ENCODE results near the gene VTI1A.
"Not testable (repeated sequence)": the region's sequence is repeated elsewhere in the genome, so short reads cannot be mapped to it uniquely, and the experiment has no call there.

The VTI1A gene

DNA sequence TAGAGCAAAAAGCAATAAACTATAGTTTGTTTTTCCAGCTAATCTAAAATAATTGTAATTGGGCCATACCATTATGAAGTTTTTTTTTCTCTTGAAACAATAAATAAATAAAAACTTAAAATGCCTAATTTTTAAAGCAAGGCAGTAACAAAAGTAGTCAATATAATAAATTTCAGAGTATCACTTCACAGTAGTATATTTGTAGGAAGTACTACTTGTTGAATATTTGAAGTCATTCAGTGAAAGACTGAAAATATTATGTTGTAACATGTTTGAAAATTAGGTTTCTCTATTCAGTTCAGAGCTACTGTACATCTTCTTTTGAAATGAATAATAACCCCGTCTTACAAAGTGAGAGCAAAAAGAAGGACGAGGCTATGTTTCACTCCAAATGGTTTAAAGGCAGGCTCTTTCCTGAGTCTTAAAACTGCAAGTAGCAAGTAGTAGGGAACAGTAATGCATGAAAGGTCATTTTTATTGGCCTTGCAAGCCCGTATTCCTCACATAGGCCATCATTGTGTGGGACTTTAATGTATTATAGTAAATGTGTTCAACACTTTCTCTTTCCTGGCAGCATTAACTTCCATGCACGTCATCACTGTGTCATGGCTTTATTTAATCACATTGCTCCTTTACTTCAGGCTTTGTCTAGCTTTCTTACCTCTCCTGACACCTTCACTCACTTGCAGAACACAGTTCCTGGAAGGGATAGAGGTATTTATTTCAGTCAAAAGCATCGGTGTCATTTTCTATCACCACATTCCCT lies 141.4 kb downstream of the VTI1A start:
- DNase-seq, result no peak

DNA sequence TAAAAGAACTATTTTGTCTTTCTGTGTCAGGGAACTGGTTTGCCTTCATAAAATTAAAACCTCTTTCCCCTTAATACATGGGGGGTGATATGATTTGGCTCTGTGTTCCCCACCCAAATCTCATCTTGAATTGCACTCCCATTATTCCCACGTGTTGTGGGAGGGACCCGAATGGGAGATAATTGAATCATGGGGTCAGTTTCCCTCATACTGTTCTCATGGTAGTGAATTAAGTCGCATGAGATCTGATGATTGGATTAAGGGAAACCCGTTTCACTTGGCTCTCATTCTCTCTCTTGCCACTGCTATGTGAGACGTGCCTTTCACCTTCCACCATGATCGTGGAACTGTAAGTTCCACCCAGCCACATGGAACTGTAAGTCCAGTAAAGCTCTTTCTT lies 142.1 kb downstream of the VTI1A start:
- no peak for DNase-seq

DNA sequence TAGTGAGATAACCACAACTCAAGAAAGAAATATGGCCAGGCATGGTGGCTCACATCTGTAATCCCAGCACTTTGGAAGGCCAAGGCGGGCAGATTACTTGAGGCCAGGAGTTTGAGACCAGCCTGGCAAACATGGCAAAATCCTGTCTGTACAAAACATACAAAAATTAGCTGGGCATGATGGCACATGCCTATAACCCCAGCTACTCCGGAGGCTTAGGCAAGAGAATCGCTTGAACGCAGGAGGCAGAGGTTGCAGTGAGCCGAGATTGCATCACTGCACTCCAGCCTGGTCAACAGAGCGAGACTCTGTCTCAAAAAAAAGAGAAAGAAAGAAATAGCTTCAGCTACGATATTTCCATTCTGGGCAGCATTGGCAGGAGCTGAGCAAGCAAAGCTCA lies 143.8 kb downstream of the VTI1A start:
- DNase-seq, result not testable (repeated sequence)

DNA sequence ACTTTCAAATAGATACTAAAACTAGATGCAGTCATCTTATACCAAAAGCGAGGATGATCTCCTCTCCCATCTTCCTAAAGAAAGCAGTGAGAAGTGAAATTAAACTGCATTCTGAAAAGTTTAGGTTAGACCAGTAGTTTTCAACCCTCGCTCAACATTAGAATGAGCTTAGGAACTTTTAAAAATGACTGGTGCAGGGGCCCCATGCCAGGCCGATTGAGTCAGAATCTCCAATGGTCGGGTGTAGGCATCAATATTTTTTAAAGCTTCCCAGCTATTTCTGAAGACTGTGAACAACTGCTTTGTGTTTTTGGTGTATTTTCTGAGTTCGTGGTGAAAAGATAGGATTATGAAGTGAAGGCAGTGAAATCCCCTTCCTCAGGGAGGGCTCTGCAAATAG lies 146.0 kb downstream of the VTI1A start:
- DNase-seq, result no peak

DNA sequence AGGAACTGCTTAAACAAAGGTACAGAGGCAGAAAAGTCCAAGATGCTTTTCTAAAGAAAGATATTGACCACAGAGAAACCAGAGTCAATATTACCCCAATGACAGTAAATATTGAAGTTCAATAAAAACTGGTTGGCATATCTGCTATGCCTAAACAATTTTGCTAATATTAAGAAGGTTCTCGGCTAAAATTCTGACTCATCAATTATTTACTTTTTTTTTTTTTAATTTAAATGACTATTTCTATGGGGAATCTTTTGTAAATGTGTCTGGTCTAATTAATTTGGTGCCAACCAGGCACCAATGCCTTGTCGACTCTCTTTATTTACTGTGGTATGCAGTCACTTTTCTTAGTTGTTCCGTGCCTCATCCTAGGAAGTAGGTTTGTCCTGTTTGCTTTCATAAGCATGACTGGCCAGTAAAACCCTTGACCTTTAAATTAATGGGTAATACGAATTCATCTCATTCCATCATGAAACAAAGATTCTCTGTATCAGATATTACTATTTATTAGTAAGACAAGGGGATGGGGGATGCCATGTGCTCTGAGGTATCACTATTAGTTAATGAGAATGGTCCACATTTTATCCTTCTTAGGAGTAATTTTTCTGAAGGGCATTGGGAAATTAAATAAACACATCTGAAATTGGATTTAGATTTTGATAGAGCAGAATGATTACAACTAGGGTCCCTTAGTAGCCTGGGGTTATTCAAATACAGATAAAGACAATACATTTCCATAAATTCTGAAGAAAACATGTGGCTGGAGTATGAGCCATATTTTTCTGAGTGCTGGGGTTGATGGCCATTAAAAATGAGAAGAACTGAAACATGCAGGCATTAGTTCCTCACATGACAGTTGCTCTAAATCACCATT lies 154.4 kb downstream of the VTI1A start:
- no peak for DNase-seq

DNA sequence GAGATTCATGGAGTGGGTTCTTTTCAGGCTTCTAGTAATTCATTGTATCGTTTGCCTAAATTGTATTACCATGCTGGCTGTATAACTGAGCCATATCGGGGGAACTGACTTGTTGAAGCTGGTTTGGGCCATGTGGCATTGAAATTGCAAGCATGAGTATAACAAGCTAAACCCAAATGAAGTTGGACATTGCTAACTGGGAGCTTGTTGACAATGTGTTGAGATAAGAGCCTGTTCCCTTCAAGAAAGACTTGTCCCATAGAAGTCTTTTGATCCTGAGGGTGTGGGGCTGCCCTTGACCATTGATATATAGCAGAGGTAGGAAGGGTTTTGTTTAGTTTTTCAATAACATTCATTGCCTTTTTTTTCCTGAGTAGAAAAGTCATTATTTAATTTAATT lies 156.0 kb downstream of the VTI1A start:
- no peak for DNase-seq

DNA sequence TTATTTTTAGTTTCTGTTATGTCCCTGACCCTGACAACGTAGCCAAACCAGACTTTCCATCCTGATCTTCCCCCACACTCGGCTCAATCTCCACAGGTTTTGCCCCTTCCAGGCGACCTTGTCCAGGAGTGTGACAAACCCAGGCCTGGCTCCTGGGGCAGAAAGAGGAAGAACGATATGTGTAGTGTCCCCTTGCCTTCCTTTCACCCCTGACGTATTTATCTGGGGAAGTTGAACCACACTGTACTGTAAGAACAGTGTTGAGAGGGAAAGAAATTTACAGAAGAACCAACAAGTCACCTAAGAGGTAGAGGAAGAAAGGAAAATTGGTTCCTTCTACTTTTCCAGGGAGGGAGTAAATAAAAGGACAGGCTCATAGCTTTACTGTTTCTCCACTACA lies 158.0 kb downstream of the VTI1A start:
- DNase-seq, result no peak

DNA sequence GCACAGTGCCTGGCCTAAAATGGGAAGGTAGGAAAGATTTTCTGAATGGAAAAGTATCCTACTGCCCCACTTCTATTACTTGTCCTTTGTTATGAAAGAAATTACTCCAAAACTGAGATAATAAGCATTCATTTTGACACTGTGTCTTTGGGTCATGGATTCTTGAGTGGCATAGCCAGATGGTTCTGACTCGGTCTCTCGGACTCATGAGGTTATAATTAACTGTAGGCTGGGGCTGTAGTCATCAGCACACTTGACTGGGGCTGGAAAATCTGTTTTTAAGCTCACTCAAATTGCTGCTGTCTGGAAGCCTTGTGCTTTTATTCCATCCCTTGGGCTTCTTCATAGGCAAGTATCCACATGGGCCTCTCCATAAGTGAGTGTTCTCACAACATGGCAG lies 160.5 kb downstream of the VTI1A start:
- no peak for DNase-seq

DNA sequence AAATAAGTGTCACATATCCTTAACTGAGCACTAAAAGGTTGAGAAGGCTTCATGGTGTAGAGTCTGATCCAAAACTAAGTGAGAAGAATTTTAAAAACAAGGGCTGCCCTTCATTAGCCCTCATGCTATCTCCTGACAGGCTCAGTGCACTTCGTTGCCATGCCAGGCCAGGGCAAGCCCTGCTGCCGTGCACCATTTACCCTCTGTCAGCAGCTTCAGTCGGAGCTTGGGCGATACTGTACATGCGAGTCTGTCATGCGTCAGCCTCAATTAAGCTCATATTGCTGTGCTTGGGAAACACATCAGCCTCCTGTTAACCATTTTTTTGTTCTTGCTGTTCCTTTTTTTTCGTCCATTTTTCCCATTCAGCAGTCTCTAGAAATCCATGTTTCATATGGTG lies 166.6 kb downstream of the VTI1A start:
- DNase-seq, result no peak

DNA sequence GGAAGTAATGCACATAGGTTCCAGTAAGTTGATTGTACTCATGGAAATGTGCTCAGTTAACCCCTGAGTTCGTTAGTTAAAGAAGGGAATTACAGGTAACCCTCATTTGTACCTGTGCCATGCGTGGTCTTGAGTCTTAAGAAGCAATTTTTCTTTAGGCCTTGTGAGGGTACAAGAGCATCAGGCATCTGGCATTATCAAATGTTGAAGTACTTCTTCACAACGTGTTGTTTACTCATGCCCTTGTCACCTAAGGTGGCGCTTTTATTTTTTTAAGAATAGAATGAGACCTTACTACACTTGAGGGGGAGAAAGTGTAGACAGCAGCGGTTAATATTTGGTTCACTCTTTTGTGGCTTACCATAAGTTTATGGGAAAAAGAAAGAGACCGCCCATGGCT lies 167.1 kb downstream of the VTI1A start:
- no peak for DNase-seq

DNA sequence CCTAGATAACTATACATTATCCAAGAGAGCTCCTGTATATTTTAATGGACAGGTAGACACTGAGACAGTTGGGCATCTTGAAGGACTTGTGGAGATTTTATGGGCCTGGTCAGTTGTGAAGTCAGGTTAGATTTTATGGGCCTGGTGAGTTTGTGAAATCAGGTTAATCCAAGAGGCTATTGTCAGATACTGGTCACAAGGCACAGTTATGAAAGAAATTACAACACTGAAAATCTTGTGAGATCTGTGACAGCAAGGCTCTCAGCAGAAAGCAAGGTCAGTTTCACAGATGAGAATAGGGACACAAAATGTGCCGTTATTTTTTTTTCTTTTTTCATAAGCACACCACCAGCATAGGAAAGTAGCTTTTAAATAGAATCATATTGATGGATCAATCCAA lies 167.6 kb downstream of the VTI1A start:
- DNase-seq, result no peak

DNA sequence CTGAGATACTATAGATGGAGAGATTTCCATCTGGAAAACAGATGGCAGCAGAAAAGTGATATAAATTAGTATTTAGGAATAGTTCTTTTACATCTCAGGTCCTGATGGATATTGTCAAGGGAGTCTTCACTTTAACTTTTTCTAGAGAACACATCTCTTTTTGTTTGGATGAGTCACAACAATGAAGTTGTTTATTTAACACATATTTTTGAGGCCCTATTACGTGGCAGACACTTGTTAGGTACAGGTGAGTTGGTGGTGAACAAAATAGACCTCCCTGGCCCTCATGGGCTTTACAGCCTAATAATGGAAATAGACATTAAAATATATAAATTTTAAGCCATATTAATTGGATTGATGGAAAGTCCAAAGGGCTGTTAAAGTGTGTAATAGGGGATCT lies 168.3 kb downstream of the VTI1A start:
- no peak for DNase-seq

DNA sequence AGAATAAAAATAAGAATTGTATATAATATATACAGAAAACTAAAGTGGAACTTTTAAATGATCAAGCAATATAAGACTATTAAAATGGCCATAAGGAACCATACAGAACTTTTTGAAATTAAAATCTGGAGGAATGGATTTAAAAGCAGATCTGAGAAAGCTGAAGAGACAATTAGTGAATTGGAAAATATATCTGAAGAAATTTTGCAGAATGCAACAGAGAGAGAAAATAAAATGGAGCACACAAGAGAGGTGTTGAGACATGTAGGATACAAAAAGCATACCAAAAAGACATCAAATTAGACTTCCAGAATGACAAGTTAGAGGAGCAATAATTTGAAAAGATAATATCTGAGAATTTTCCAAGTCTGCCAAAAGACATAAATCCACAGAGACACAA lies 169.6 kb downstream of the VTI1A start:
- no peak for DNase-seq

DNA sequence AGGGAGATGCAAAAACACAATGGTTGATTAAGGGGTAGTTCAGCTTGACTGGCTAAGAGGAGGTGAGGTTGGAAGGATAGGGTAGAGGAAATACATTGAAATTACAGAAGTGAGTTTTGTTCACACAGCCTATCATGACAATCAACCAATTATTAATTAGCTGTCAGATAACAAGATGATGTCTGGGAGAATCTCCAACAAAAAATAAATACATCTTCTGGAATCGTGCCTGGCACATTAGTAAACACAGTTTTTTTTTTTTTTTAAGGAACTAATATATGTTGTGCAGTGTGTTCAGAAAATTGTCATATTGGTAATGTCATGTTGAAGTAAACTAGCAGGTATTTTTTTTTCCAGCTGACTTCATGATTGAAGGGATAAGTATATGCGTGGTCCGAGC lies 171.8 kb downstream of the VTI1A start:
- DNase-seq, result no peak

DNA sequence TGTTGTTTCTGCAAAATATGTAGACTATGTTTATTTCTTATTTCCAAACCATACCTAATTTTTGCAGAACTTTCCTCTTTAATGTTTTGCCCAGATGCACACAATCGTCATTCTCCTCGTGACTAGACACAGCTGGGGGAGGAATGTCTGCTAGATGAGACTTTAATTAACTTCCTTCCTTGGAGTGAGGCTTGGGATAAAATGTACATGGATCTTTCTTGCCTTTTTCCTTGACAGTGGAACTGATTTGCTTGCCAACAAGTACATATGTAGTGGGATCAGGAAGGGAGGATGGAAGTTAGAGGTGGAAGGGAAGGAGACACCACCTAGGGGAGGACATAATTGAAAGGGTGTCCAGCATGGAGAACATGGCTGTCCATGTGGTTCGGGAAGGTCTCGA lies 172.5 kb downstream of the VTI1A start:
- DNase-seq, result no peak

DNA sequence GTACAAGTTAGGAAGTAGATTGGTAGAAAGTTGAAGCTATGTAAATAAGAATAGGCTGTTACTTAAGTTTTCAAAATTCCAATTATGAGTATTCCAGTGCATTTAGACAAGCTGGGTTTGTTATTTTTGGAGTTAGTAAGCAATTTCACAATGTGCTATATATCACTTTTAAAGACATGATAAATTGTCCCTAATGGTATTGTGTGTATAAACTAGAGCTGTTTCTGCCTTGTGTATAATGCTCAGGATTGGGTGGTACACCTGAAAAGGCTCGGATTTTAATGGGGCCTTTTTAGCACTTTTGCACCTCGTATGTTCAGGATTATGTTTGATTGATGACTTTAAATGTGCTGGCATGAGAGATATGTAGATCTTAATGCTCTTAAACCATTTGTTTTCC lies 175.8 kb downstream of the VTI1A start:
- DNase-seq, result no peak

DNA sequence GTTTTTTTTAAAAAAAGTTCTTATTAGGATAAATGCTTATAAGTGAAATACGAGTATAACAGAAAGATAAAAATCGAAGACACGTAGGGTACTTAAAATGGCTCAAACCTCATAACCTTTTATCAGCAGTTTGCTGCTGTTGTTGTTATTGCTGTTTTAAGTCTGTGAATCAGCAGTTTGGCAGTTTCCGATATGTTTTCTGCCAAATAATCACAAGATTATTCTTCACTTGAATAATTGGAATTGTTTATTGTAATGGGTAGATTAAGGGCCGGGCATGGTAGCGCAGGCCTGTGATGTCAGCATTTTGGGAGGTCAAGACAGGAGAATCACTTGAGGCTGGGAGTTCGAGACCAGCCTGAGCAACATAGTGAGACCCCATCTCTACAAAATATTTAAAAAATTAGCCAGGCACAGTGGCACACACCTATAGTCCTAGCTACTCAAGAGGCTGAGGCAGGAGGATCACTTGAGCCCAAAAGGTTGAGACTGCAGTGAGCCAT lies 177.6 kb downstream of the VTI1A start:
- DNase-seq, result no peak

DNA sequence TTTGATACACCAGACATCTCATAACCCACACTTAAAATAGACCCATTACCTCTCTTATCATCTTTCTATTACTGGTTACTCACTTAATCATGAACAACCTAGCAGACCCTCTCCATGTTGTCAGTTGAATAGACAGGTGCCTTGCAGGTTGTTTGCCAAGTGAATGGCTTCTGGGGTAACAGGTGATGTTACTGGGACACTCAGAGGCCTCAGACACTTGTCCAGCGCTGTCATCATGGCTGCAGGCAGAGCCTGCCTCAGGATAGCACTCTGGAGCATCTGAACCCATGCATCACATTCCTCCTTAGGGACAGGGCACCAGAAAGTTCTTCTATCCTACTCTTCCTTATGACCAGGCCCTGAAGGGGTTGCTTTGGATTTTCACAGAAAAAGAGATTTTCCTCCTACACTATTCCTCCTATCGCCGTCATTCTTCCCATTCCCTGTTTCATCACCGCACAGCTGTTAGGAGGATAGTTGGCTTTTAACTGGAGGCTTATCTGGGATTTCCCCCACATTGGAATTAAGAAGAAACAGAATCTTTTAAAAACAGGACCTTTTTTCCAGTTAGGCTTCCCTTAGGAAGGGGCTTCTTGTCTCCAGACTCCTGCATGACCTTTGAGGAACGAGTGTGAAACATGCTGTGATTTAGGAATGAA lies 182.1 kb downstream of the VTI1A start:
- DNase-seq, result no peak

DNA sequence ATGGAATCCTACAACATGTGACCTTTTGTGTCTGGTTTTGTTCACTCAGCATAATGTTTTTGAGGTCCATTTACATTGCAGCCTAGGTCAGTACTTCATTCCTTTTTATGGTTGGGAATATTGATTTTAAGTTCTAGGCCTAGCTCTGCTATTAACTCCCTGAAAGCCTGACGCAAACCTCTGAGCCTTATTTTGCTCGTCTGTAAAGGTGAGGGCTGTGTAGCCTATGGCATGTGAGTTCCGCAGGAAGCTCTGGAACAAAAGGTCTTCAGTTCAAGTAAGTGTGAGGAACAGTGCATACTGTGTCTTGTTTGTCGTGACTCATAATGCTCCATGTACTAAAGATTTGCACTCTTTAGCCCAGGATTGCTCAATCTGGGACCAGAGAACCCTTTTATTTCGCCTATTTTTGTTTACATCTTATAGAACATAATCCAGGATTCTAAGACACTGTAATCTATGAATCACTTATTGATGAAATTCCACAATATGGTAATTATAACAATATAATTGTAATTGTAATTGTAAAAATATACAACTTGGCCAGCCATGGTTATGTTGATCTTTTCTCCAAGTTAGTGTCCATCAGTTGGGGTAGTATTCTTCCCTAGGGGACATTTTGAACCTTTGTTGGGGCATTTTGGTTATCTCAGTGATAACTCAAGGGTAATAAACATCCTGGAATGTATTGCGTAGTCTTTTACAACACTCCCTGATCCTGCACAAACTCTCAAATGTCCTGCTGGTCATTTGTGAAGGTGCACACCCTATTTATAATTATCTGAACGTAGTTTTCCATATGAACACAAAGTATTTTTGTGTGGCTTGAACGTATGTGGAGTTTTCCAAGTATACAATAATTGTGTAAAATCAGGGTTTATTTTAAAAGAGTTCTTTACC lies 184.7 kb downstream of the VTI1A start:
- no peak for DNase-seq

DNA sequence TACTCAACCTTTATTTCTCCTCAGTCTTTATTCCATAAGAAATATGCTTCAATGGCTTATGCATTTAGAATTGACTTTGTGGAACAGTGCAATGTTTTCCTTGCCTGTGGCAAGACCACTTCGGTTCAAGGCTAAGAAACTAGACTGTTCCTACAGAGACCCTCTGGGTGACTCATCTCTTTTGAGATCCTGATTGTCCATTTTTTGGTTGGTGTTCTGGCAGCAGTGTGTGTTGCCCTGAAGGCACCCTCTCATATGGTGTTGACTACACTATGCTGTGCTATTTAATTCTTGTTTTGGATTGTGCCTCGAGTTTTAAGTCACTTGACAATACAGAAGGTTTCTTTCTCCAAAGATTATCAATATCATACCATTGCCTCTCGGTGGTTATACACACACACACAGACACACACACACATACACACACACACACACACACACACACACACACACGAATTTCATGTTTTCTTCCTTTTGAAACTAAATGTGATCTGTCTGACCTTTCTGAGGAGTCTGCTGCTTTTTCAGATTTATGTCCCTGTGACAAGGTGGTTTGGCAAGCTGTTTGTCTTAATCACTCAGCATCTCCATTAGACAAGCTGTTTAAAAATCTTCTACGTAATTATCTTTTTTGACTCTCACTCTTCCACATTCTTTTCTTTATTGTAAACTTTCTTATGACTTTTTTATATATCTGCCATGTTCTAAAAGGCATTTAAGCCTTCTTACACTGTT lies 187.2 kb downstream of the VTI1A start:
- DNase-seq, result no peak
